ENCODE measurements around the gene DDX43.
"Not testable (repeated sequence)": the region's sequence is repeated elsewhere in the genome, so short reads cannot be mapped to it uniquely, and the experiment has no call there.

The DDX43 gene

GRCh38 chr6:73388800-73389512, 5.7 kb upstream of the DDX43 start:
- DNase-seq (ENCODE audit: low read depth), result peak; percentile 2
- peak; percentile 75 for TF ChIP-seq CTCF (IDR thresholded peaks at IDR 0.05; ENCODE audit: control insufficient read depth, extremely low read depth, insufficient read depth)
- H3K4me3 ChIP-seq (ENCODE audit: low read depth, low read length), result peak overlapping the region; percentile 39

GRCh38 chr6:73389854-73390253, 4.8 kb upstream of the DDX43 start:
- no peak for TF ChIP-seq CTCF (IDR thresholded peaks at IDR 0.05; ENCODE audit: control insufficient read depth, extremely low read depth, insufficient read depth)
- DNase-seq (ENCODE audit: low read depth), result no peak
- H3K4me3 ChIP-seq (ENCODE audit: low read depth, low read length), result no peak overlapping the region

- TF ChIP-seq CTCF (IDR thresholded peaks at IDR 0.05; ENCODE audit: control insufficient read depth, extremely low read depth, insufficient read depth), result no peak
- no peak for DNase-seq (ENCODE audit: low read depth)
These were observed 3.0 kb upstream of the DDX43 start for GRCh38 chr6:73391675-73392074.

GRCh38 chr6:73392188-73392587, 2.4 kb upstream of the DDX43 start:
- H3K4me3 ChIP-seq (ENCODE audit: low read depth, low read length); DNase-seq (ENCODE audit: low read depth): not testable (repeated sequence)

More at GRCh38 chr6:73391675-73392074, 3.0 kb upstream of the DDX43 start:
- no peak overlapping the region for H3K4me3 ChIP-seq (ENCODE audit: low read depth, low read length)

- H3K4me3 ChIP-seq (ENCODE audit: low read depth, low read length), result no peak overlapping the region
- DNase-seq (ENCODE audit: low read depth), result no peak
- no peak for TF ChIP-seq CTCF (IDR thresholded peaks at IDR 0.05; ENCODE audit: control insufficient read depth, extremely low read depth, insufficient read depth)
These were observed 1.4 kb upstream of the DDX43 start for GRCh38 chr6:73393278-73393677.

- TF ChIP-seq CTCF (IDR thresholded peaks at IDR 0.05; ENCODE audit: control insufficient read depth, extremely low read depth, insufficient read depth), result no peak
- no peak for DNase-seq (ENCODE audit: low read depth)
- peak overlapping the region; percentile 56; the same call in 1 of the 2 replicates for H3K4me3 ChIP-seq (ENCODE audit: low read depth, low read length)
These were observed 1.2 kb downstream of the DDX43 start for GRCh38 chr6:73395875-73396274.

- DNase-seq (ENCODE audit: low read depth), result no peak
- TF ChIP-seq CTCF (IDR thresholded peaks at IDR 0.05; ENCODE audit: control insufficient read depth, extremely low read depth, insufficient read depth), result no peak
- H3K4me3 ChIP-seq (ENCODE audit: low read depth, low read length), result no peak overlapping the region
These were observed 6.0 kb downstream of the DDX43 start for GRCh38 chr6:73400656-73401055.

Data from LNCaP clone FGC (cell line).